ENCODE measurements around the gene TMEM25.
"Not testable (repeated sequence)": the region's sequence is repeated elsewhere in the genome, so short reads cannot be mapped to it uniquely, and the experiment has no call there.

Gene TMEM25

DNA sequence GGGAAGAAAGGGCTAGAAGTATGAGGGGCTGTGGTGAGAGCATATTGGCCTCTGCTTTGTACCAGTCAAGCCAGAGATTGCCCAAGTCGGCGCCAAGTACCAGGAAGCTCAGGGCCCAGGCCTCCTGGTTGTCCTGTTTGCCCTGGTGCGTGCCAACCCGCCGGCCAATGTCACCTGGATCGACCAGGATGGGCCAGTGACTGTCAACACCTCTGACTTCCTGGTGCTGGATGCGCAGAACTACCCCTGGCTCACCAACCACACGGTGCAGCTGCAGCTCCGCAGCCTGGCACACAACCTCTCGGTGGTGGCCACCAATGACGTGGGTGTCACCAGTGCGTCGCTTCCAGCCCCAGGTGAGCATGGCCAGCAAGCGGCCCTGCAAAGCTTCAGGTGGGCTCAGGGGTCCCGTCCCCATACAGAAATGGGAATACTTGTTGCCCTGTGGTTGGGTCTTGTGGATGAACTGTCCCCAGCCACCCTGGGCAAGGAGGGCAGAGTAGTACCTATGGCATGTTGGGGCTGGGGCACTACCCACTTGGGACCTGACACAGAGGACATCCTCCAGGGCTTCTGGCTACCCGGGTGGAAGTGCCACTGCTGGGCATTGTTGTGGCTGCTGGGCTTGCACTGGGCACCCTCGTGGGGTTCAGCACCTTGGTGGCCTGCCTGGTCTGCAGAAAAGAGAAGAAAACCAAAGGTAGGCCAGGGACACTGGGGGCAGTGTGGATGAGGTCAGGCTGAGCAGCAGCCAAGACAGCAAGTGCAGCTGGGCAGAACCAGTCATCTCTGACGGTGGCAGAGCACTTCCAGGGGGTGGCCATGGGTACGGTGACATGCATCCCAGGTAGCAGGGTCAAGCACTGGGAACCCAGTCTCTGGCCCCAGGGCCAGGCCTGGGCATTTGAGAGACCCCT lies 2.1 kb downstream of the TMEM25 start:
- no peak for DNase-seq

DNA sequence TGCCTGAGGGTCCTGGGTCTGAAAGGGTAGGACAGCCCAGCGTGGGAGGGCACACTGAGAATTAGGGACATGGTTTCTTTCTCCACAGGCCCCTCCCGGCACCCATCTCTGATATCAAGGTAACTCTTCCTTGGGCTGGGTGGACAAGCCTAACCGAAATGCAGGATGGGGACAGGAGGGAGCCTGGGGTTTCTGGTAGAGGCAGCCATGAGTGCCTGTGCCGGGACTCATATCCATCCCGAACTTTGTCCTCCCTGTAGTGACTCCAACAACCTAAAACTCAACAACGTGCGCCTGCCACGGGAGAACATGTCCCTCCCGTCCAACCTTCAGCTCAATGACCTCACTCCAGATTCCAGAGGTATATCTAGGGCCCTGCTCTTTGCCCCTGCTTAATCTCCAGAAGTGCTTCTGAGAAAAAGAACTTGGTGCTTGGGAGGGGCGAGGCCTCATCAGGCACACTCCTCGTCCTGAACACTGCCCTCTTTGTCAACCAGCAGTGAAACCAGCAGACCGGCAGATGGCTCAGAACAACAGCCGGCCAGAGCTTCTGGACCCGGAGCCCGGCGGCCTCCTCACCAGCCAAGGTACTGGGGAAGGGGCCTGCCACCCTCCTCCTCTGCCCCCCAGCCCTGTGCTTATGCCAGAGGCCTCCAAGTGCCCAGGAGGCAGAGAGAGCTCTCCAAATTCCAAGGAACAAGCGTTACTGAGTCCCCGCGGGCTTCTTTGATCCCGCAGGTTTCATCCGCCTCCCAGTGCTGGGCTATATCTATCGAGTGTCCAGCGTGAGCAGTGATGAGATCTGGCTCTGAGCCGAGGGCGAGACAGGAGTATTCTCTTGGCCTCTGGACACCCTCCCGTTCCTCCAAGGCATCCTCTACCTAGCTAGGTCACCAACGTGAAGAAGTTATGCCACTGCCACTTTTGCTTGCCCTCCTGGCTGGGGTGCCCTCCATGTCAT lies 3.1 kb downstream of the TMEM25 start:
- no peak for DNase-seq

DNA sequence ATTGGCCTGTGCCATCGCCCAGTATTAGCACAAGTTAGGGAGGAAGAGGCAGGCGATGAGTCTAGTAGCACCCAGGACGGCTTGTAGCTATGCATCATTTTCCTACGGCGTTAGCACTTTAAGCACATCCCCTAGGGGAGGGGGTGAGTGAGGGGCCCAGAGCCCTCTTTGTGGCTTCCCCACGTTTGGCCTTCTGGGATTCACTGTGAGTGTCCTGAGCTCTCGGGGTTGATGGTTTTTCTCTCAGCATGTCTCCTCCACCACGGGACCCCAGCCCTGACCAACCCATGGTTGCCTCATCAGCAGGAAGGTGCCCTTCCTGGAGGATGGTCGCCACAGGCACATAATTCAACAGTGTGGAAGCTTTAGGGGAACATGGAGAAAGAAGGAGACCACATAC lies 4.3 kb downstream of the TMEM25 start:
- DNase-seq: no peak

DNA sequence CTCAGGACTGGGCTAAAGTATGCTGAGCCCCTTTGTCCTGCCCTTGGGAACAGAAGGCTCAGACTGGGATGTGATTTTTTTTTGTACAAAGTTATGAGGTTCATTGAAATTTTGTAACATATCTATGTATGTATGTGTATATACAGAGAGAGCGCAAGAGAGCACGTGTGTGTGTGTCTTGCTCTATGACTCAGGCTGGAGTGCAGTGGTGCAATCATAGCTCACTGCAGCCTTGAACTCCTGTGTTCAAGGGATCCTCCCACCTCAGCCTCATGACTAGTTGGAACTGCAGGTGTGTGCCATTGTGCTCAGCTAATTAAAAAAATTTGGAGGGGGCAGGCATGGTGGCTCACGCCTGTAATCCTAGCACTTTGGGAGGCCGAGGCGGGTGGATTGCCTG lies 5.7 kb downstream of the TMEM25 start:
- DNase-seq: peak; percentile 77

DNA sequence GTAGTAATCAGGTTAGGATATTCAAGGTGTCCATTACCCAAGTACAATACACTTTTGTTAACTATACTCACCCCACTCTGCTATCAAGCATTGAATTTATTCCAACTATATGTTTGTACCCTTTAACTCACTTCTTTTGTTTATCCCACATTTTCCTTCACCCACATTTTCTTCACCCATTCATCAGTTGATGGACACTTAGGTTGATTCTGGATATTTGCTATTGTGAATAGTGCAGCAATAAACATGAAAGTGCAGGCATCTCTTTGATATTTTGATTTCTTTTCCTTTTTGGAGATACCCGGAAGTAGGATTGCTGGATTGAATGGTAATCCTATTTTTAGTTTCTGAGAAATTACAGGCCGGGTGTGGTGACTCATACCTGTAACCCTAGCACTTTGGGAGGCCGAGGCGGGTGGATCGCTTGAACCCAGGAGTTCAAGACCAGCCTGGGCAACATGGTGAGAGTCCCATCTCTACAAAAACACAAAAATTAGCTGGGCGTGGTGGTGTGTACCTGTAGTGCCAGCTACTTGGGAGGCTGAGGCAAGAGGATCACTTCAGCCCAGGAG lies 6.5 kb downstream of the TMEM25 start:
- DNase-seq: peak; percentile 26

DNA sequence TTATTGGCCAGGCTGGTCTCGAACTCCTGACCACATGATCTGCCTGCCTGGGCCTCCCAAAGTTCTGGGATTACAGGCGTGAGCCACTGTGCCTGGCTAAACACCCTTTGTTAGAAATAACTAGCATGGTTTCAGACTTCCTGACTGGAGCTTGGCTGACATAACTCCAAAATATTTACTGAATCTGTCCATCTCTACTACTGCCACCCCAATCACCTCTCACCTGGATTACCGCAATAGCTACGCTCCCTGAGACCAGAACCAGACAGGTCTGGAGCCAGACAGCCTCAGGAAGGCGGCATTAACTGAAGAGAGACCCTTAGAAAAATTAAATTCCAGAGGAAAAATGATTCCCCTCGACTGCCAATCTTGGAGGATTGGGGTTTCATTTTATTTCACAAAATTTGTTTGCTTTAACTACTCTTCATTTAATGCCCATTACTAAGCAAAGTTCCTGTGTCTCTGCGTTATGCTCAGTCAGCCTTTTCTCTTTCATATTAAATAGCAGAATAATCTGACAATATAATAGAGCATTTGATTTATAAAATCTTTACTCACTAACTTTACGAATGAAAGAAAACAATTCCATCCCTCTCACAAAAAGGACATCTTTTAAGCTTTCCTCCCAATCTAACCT lies 13.1 kb downstream of the TMEM25 start:
- DNase-seq: no peak

DNA sequence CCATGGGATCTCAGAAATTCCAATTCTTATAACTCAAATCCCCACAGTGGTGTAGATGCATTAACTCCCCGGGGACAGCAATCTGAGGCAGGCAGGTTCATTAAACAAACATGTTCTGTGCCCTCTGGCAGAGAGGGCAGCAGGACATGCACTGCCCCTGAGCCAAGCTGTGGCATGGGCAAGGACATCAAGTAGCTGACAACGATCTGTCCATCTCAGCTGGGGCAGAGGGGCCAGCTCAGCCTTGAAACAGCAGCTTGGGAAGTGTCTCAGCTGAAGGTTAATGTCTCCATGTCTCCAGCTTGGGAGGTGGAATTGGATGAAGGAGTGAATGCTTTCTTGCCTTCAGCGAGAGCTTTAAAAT lies 13.6 kb downstream of the TMEM25 start:
- no peak for DNase-seq

DNA sequence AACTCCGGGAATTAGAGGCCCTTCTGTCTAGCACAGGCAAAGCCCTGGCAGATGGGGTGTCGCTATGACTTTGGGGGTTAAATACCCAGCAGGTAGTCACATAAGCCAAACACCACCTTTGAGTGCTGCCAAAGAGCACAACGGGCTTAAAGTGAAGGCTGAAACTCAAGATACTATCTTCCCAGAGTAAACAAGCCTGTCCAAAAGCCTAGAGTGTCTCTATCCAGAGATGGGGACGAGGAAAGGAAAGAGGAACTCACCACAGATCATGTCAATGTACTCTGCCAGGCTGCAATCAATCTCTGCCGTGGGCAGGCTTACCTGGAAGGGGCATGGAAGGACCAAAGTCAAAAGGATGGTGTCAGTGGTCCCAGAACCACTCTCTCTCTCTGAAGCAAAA lies 14.5 kb downstream of the TMEM25 start:
- DNase-seq: no peak

DNA sequence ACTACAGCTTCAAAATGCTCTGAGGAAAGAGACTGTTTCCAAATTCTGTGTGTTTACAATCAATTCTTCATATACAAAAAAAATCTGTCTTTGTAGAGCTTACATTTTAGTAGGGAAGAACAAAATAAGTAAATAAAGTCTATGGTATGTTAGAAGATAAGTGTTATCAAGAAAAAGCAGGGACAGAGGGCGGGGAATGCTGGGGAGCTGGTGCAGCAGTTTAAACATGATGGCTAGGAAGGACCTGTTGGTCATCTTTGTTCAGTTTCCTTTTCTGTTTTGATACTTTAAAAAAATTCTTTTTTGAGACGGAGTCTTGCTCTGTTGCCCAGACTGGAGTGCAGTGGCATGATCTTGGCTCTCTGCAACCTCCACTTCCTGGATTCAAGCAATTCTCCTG lies 16.1 kb downstream of the TMEM25 start:
- no peak for DNase-seq

DNA sequence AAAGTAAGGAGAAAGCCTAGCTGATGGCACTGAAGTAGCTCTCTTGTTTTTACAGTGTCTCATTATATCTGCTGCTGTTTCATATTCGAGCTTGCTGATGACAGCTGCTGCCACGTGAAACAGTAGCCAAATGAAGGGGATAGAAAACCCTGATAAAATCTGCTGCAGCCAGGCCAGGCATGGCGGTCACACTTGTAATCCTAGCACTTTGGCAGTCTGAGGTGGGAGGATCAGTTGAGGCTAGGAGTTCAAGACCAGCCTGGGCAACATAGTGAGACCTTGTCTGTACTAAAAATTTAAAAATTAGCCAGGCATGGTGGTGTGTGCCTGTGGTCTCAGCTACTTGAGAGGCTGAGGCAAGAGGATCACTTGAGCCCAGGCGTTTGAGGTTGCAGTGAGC lies 21.3 kb downstream of the TMEM25 start:
- no peak for DNase-seq

DNA sequence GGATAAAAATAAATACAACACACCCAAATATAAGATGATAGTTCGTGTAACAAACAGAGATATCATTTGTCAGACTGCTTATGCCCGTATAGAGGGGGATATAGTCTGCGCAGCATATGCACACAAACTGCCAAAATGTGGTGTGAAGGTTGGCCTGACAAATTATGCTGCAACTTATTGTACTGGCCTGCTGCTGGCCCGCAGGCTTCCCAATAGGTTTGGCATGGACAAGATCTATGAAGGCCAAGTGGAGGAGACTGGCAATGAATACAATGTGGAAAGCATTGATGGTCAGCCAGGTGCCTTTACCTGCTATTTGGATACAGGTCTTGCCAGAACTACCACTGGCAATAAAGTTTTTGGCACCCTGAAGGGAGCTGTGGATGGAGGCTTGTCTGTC lies 29.8 kb downstream of the TMEM25 start:
- DNase-seq: no peak

DNA sequence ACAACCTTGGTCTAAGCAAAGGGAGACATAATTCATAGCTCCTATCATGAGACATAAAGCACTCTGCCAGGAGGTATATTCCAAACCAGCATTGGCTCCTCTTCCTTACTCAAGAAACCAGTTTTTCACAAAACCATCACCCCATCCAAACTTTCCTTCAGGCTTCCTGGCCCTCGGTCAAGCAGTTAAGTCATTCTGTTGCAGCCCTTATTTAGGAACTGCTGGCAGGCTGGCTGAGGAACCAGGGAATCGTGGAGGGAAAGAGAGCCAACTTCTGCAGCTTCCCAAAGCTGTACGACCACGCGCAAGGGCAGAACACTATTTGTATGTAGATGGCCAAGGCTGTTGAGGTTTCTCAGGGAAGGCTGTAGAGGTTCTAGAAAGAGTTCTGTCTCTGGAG lies 34.1 kb downstream of the TMEM25 start:
- no peak for DNase-seq

DNA sequence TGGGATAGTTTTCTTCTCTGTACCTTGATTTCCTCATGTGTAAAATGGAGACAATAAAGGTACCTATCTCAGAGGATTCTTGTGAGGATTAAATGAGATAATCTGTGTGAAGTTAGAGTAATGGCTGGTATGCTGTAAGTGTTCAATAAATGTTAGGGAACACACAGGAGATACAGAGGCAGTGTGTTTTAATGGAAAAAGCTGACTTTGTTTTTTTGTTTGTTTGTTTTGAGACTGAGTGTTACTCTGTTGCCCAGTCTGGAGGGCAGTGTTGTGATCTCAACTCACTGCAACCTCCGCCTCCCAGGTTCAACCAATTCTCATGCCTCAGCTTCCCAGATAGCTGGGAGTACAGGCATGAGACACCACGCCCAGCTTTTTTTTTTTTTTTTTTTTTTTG lies 38.7 kb downstream of the TMEM25 start:
- DNase-seq: no peak

DNA sequence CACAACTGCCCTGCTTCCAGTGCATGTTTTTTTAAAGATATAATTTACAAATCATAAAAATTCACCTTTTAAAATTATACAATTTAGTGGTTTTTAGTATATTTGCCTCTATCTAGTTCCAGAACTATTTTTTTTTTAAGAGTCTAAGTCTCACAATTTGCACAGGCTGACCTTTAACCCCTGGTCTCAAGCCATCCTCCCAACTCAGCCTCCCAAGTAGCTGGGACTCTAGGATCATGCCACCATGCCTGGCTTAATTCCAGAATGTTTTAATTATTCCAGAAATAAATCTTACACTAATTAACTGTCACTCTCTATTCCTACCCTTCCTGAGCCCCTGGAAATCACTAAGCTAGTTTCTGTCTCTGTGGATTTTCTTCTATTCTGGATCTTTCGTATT lies 39.8 kb downstream of the TMEM25 start:
- no peak for DNase-seq

DNA sequence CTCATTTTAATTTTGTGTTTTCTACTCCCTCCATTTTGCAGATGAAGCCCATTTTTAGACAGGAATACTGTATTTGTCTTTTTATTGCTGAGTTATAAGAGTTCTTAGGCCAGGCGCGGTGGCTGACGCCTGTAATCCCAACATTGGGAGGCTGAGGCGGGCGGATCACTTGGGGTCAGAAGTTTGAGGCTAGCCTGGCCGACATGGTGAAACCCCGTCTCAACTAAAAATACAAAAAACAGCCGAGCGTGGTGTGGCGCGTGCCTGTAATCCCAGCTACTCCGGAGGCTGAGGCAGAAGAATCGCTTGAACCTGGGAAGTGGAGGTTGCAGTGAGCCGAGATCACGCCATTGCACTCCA lies 40.7 kb downstream of the TMEM25 start:
- not testable (repeated sequence) for DNase-seq

DNA sequence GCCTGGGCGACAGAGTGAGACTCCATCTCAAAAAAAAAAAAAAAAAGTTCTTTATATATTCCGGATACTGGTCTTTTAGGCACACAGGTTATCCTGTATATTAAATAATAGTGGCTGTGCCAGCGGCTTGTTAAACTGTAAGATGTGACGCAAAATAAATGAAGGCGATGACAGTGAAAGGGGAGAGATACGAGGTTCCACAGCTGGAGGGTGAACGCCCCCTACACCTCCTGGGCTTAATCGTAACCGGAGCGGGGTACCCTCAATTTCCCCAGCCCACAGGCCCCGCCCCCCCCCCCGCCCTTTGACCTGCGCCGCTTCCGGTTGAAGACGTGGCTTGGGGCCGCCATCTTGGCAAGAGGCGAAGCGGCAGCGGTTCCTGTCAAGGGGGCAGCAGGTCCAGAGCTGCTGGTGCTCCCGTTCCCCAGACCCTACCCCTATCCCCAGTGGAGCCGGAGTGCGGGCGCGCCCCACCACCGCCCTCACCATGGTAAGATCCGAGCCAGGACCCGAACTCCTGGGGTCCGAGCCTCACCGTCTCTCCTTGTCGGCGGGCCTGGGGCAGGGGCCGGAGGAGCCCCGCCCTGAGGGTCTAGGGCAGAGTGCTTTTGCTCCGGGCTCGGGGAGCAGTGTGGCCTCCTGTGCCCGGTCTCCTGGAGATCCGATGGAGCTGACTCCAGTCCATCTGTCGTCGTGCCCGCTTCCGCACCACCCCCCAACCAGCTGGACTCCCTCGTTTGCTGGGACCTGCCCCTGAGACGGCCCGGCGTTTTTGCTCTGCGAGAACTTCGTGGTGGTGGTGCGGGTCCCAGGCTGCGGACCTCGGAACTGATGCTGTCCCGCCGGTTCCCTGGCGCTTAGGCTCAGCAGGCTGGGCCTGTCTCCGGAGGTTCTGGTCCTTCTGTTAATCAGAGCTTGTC lies 41.3 kb downstream of the TMEM25 start, which contains the start of gene ARCN1:
TSS of gene ARCN1 (plus strand) at position 349 of the 920 bp plus-strand sequence. CDS start at position 488, 139 bp downstream.
- DNase-seq: peak; percentile 72

DNA sequence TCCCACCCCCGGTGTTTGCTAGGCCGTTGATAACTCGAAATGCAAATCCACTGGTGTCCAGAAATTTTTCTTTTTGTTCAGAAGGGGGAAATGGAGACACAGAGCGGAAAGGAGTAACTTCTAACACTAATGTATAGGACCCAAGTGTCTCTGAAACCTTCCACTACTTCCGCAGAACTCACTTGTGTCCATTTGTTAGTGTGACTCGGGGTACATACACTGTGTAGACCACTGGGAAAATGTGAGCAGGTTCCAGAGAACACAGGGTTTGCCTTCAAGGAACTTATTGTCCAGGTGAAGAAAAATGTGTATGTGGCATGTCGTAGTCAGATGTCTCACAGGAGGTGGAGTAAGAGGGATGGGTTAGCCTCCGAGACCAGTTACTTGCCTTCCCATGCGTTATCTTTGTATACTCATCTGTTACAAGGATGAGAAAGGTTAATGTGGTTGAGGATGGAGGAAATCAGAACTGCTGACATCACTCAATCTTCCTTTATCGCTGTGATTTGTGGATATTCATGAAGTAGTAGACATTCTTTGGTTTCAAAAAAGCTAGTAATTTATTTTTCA lies 42.1 kb downstream of the TMEM25 start:
- DNase-seq: peak; percentile 27

DNA sequence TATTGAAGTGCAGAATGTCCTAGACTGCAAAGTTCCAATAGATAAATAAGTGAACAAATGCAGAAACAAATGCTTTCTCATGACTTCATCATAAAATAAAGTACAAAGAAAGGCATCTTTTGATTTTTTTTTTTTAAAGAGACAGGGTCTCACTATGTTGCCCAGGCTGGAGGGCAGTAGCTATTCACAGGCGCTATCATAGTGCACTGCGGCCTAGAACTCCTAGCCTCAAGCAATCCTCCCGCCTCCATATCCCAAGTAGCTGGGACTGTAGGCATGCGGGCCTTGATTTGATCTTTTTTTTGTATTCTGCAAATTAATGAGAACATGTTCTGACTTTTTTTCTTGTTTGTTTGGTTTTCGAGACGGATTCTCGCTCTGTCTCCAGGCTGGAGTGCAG lies 43.6 kb downstream of the TMEM25 start:
- no peak for DNase-seq

DNA sequence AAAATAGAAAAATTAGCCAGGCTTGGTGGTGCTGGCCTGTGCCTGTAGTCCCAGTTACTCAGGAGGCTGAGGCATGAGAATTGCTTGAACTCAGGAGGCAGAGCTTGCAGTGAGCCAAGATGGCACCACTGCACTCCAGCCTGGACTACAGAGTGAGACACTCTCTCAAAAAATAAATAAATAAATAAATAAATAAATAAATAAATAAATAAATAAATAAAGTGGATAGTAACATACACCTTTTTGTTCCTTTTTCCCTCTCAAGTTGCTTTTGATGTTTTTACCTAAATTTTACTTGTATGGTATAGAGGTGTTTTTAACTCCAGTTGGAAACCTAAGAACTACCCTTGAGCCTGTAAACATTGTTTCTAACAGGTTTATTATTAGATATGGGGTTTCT lies 47.0 kb downstream of the TMEM25 start:
- DNase-seq: not testable (repeated sequence)

DNA sequence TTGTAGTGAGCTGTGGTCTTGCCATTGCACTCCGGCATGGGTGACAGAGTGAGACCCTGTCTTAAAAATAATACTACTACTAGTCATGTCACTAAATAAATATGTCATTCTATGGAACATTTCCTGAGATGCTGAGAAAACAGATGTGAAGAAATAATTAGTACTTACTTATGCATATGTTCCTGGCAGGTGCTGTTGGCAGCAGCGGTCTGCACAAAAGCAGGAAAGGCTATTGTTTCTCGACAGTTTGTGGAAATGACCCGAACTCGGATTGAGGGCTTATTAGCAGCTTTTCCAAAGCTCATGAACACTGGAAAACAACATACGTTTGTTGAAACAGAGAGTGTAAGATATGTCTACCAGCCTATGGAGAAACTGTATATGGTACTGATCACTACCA lies 50.1 kb downstream of the TMEM25 start:
- DNase-seq: no peak
